Measurements from ENCODE around the gene GALNT2.

GALNT2 gene

GRCh38 chr1:230125640-230126528 is 58.8 kb downstream of the GALNT2 start:
- TF ChIP-seq, protein P1, sequence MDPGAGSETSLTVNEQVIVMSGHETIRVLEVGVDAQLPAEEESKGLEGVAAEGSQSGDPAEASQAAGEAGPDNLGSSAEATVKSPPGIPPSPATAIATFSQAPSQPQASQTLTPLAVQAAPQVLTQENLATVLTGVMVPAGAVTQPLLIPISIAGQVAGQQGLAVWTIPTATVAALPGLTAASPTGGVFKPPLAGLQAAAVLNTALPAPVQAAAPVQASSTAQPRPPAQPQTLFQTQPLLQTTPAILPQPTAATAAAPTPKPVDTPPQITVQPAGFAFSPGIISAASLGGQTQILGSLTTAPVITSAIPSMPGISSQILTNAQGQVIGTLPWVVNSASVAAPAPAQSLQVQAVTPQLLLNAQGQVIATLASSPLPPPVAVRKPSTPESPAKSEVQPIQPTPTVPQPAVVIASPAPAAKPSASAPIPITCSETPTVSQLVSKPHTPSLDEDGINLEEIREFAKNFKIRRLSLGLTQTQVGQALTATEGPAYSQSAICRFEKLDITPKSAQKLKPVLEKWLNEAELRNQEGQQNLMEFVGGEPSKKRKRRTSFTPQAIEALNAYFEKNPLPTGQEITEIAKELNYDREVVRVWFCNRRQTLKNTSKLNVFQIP (CRISPR knock-in tag; IDR thresholded peaks at IDR 0.05; ENCODE audit: borderline replicate concordance, low read depth) = peak; percentile 37; the same call in 1 of the 2 replicates
- TF ChIP-seq GLIS3 (CRISPR knock-in tag; IDR thresholded peaks at IDR 0.05) = no peak
- ATAC-seq = peak; percentile 76

DNA sequence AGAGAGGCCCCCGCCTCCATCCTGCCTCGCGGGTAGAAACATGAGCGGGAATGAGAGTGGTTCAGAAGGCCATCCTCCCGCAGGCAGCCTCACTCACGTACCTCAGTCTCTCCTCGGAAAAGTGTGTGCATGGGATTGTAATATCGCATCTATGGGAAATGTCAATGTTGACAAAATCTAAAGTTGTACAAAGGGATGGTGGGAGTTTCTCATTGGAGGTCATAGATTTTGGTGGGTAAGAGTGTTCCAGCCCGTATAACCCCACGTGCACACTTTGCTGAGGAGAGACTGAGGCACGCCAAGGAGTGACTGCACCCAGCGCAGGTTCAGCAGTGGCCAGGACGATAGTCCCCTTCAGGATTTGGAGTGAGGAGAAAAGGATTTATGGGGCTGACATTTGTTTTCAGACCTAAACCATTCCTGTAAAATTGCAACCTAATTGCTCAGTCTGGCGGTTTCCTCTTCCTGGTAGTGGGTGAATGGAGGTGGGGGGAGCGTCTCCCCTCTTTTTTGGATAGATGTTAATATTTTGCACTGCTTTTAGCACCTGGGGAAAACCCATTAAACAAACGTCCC is 59.6 kb downstream of the GALNT2 start:
- TF ChIP-seq GLIS3 (CRISPR knock-in tag; IDR thresholded peaks at IDR 0.05) = no peak
- no peak for TF ChIP-seq BACH2 (CRISPR knock-in tag; IDR thresholded peaks at IDR 0.05; ENCODE audit: borderline replicate concordance)
- TF ChIP-seq CREB5 (CRISPR knock-in tag; IDR thresholded peaks at IDR 0.05; ENCODE audit: low read depth) = no peak
- TF ChIP-seq, protein P2, sequence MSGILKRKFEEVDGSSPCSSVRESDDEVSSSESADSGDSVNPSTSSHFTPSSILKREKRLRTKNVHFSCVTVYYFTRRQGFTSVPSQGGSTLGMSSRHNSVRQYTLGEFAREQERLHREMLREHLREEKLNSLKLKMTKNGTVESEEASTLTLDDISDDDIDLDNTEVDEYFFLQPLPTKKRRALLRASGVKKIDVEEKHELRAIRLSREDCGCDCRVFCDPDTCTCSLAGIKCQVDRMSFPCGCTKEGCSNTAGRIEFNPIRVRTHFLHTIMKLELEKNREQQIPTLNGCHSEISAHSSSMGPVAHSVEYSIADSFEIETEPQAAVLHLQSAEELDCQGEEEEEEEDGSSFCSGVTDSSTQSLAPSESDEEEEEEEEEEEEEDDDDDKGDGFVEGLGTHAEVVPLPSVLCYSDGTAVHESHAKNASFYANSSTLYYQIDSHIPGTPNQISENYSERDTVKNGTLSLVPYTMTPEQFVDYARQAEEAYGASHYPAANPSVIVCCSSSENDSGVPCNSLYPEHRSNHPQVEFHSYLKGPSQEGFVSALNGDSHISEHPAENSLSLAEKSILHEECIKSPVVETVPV (CRISPR knock-in tag; IDR thresholded peaks at IDR 0.05) = no peak
- TF ChIP-seq, protein P3, sequence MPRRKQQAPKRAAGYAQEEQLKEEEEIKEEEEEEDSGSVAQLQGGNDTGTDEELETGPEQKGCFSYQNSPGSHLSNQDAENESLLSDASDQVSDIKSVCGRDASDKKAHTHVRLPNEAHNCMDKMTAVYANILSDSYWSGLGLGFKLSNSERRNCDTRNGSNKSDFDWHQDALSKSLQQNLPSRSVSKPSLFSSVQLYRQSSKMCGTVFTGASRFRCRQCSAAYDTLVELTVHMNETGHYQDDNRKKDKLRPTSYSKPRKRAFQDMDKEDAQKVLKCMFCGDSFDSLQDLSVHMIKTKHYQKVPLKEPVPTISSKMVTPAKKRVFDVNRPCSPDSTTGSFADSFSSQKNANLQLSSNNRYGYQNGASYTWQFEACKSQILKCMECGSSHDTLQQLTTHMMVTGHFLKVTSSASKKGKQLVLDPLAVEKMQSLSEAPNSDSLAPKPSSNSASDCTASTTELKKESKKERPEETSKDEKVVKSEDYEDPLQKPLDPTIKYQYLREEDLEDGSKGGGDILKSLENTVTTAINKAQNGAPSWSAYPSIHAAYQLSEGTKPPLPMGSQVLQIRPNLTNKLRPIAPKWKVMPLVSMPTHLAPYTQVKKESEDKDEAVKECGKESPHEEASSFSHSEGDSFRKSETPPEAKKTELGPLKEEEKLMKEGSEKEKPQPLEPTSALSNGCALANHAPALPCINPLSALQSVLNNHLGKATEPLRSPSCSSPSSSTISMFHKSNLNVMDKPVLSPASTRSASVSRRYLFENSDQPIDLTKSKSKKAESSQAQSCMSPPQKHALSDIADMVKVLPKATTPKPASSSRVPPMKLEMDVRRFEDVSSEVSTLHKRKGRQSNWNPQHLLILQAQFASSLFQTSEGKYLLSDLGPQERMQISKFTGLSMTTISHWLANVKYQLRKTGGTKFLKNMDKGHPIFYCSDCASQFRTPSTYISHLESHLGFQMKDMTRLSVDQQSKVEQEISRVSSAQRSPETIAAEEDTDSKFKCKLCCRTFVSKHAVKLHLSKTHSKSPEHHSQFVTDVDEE (CRISPR knock-in tag; IDR thresholded peaks at IDR 0.05) = no peak
- TF ChIP-seq ISL1 (CRISPR knock-in tag; IDR thresholded peaks at IDR 0.05) = no peak
- no peak for TF ChIP-seq ZFP30 (CRISPR knock-in tag; IDR thresholded peaks at IDR 0.05)
- no peak for TF ChIP-seq TOX (CRISPR knock-in tag; IDR thresholded peaks at IDR 0.05; ENCODE audit: borderline replicate concordance)
- TF ChIP-seq, protein P1 (CRISPR knock-in tag; IDR thresholded peaks at IDR 0.05; ENCODE audit: borderline replicate concordance, low read depth) = no peak
- TF ChIP-seq ZNF70 (CRISPR knock-in tag; IDR thresholded peaks at IDR 0.05) = no peak
- TF ChIP-seq ESRRG (CRISPR knock-in tag; IDR thresholded peaks at IDR 0.05) = no peak
- TF ChIP-seq ZNF8 (CRISPR knock-in tag; IDR thresholded peaks at IDR 0.05) = no peak
- TF ChIP-seq ZC3H10 (CRISPR knock-in tag; IDR thresholded peaks at IDR 0.05) = no peak
- TF ChIP-seq RARB (CRISPR knock-in tag; IDR thresholded peaks at IDR 0.05) = no peak
- TF ChIP-seq TCF4 (CRISPR knock-in tag; IDR thresholded peaks at IDR 0.05; ENCODE audit: borderline replicate concordance) = no peak
- TF ChIP-seq CSDC2 (CRISPR knock-in tag; IDR thresholded peaks at IDR 0.05) = no peak
- TF ChIP-seq ARNTL (CRISPR knock-in tag; IDR thresholded peaks at IDR 0.05; ENCODE audit: borderline replicate concordance, low read depth) = no peak
- no peak for TF ChIP-seq PPARA (CRISPR knock-in tag; IDR thresholded peaks at IDR 0.05; ENCODE audit: borderline replicate concordance)
- no peak for ATAC-seq
